Fibroblast of mammary gland (primary cell): ENCODE measurements around the gene DNAH10.

Experiments
- DNase-seq: peaks from one replicate; pipeline ENCODE4 v3.0.0-alpha.2; 2010; ENCODE audit warnings: low read depth
- H3K4me3 ChIP-seq: 2 replicates; pipeline ENCODE4 v1.5.1; 2011; ENCODE audit warnings: low read depth, mild to moderate bottlenecking, low read length, moderate library complexity; ENCODE audit not compliant: control insufficient read depth
- CTCF ChIP-seq: conservative IDR thresholded peaks from 2 replicates; pipeline ENCODE4 v1.5.1; 2011; ENCODE audit warnings: low read depth, low read length, inconsistent platforms; ENCODE audit not compliant: control insufficient read depth, insufficient read depth

The DNAH10 gene

GRCh38 chr12:123846340-123846739 is 84.2 kb downstream of the DNAH10 start:
- no peak overlapping the region for H3K4me3 ChIP-seq
- DNase-seq = no peak
- no peak for TF ChIP-seq CTCF

- TF ChIP-seq CTCF = no peak
- no peak overlapping the region for H3K4me3 ChIP-seq
- DNase-seq = no peak
These were observed 84.9 kb downstream of the DNAH10 start for GRCh38 chr12:123847019-123847418.

- H3K4me3 ChIP-seq = no peak overlapping the region
- no peak for DNase-seq
- no peak for TF ChIP-seq CTCF
These were observed 85.8 kb downstream of the DNAH10 start for GRCh38 chr12:123847876-123848275.

GRCh38 chr12:123849517-123849916 is 87.4 kb downstream of the DNAH10 start:
- no peak for TF ChIP-seq CTCF
- no peak overlapping the region for H3K4me3 ChIP-seq
- DNase-seq = no peak

GRCh38 chr12:123850246-123851134 is 88.4 kb downstream of the DNAH10 start:
- no peak for TF ChIP-seq CTCF
- no peak overlapping the region for H3K4me3 ChIP-seq
- no peak for DNase-seq

GRCh38 chr12:123853396-123854070 is 91.4 kb downstream of the DNAH10 start:
- DNase-seq = no peak
- H3K4me3 ChIP-seq = no peak overlapping the region
- TF ChIP-seq CTCF = no peak
